Smooth muscle cell (in vitro differentiated cells): Measurements from ENCODE around the gene RRAGD. TPM values are rescaled to one million over a fixed set of nuclear protein-coding genes. Genes with fewer than 3 reads are reported as not detected.

Experiments
- DNase-seq: peaks from one replicate; lab custom pipeline; 2025; ENCODE audit not compliant: unreplicated experiment; lab: John Stamatoyannopoulos, UW
- H2AFZ ChIP-seq: fragments of 200-600 bp; sonication (generic); 2 replicates; pipeline ENCODE4 v1.6.0; 2016; ENCODE audit warnings: antibody characterized with exemption, low read depth, mild to moderate bottlenecking
- H3F3A ChIP-seq: fragments of 200-600 bp; sonication (generic); 2 replicates; pipeline ENCODE4 v1.6.0; 2017; ENCODE audit warnings: antibody characterized with exemption, low read depth
- H3K27ac ChIP-seq: fragments of 200-600 bp; sonication (generic); 2 replicates; pipeline ENCODE4 v1.5.1; 2016; ENCODE audit warnings: low read depth, mild to moderate bottlenecking
- H3K27me3 ChIP-seq: fragments of 200-600 bp; sonication (generic); 2 replicates; pipeline ENCODE4 v1.6.1; 2016; ENCODE audit warnings: low read depth, mild to moderate bottlenecking
- H3K36me3 ChIP-seq: fragments of 200-600 bp; sonication (generic); 2 replicates; pipeline ENCODE4 v1.5.1; 2016; ENCODE audit warnings: low read depth
- H3K4me1 ChIP-seq: fragments of 200-600 bp; sonication (generic); 2 replicates; pipeline ENCODE4 v1.5.1; 2016; ENCODE audit warnings: low read depth
- H3K4me2 ChIP-seq: fragments of 200-600 bp; sonication (generic); 2 replicates; pipeline ENCODE4 v1.6.0; 2016; ENCODE audit warnings: mild to moderate bottlenecking
- H3K4me3 ChIP-seq: fragments of 200-600 bp; sonication (generic); 2 replicates; pipeline ENCODE4 v1.5.1; 2016; ENCODE audit warnings: mild to moderate bottlenecking
- H3K79me2 ChIP-seq: fragments of 200-600 bp; sonication (generic); 2 replicates; pipeline ENCODE4 v1.6.0; 2016; ENCODE audit warnings: low read depth, mild to moderate bottlenecking
- H3K9ac ChIP-seq: fragments of 200-600 bp; sonication (generic); 2 replicates; pipeline ENCODE4 v1.6.0; 2016; ENCODE audit warnings: low read depth
- H3K9me3 ChIP-seq: fragments of 200-600 bp; sonication (generic); replicated peaks from 2 replicates; pipeline ENCODE4 v1.5.1; 2016; ENCODE audit warnings: low read depth
- H4K20me1 ChIP-seq: fragments of 200-600 bp; sonication (generic); 2 replicates; pipeline ENCODE4 v1.6.0; 2016; ENCODE audit warnings: low read depth
- CTCF ChIP-seq: fragments of 200-600 bp; sonication (generic); IDR thresholded peaks from 2 replicates; pipeline ENCODE4 v1.5.1; 2017; ENCODE audit warnings: borderline replicate concordance, mild to moderate bottlenecking, antibody characterized with exemption; ENCODE audit not compliant: insufficient read depth, poor library complexity, severe bottlenecking
- WGBS: methylation state at CpG from one replicate; pipeline ENCODE4 v1.1.7; 2016; ENCODE audit warnings: low lambda C conversion rate; 5-methylcytosine and 5-hydroxymethylcytosine counted together
- polyA plus RNA-seq: library from polyadenylated mRNA; unstranded; fragments of >200 nt; fragmentation: Nextera tagmentation; extraction: Ambion mirVana; gene quantifications from 2 replicates; pipeline ENCODE4 v1.2.1, GENCODE V29; 2016
- total RNA-seq: library from RNA; depleted of rRNA; stranded (reverse); fragments of >200 nt; gene quantifications from 2 replicates; pipeline ENCODE4 v1.2.3, GENCODE V29; 2014

Gene RRAGD
- total and polyA plus RNA-seq, 2 experiments from 2014 or later, result 1.9 to 3.5 TPM

- Histone ChIP-seq H2AFZ (no peak overlapping the region), H3K27me3 (no peaks in the 10 kb centered on the region), H3F3A (no peaks in the 10 kb centered on the region), H3K4me1 (peaks cover 33% of the 10 kb centered on the region), H3K36me3 (no peaks in the 10 kb centered on the region), H3K4me2 (peak overlapping the region; percentile 90), H3K9ac (peak overlapping the region; percentile 22), H3K4me3 (no peak overlapping the region), H3K9me3 (no peaks in the 10 kb centered on the region), H4K20me1 (peaks cover 87% of the 10 kb centered on the region), H3K79me2 (peaks cover 92% of the 10 kb centered on the region), H3K27ac (peak overlapping the region; percentile 99)
- TF ChIP-seq CTCF, result no peak
- 57% methylated on average over 1 of the region's 1 CpG for WGBS
- no peak for DNase-seq
Observed at GRCh38 chr6:89348372-89348771, 63.7 kb downstream of the RRAGD start.

GRCh38 chr6:89347825-89348224, 64.2 kb downstream of the RRAGD start:
- no peaks in the 10 kb centered on the region for H3F3A ChIP-seq
- H3K27ac ChIP-seq, result peak overlapping the region; percentile 99
- DNase-seq, result no peak
- H4K20me1 ChIP-seq, result peaks cover 93% of the 10 kb centered on the region
- H3K36me3 ChIP-seq, result no peaks in the 10 kb centered on the region
- no peak overlapping the region for H2AFZ ChIP-seq
- peak overlapping the region; percentile 90 for H3K4me2 ChIP-seq
- H3K27me3 ChIP-seq, result no peaks in the 10 kb centered on the region
- H3K79me2 ChIP-seq, result peaks cover 97% of the 10 kb centered on the region
- WGBS, result 44% methylated on average over 2 of the region's 2 CpGs
- H3K9me3 ChIP-seq, result no peaks in the 10 kb centered on the region
- H3K4me3 ChIP-seq, result no peak overlapping the region
- peaks cover 32% of the 10 kb centered on the region for H3K4me1 ChIP-seq
- TF ChIP-seq CTCF, result no peak
- peak overlapping the region; percentile 32 for H3K9ac ChIP-seq

- 39% methylated on average over 4 of the region's 4 CpGs for WGBS
- H3K36me3 ChIP-seq, result peaks cover 8% of the 10 kb centered on the region
- DNase-seq, result no peak
- peaks cover 100% of the 10 kb centered on the region for H3K79me2 ChIP-seq
- H3F3A ChIP-seq, result no peaks in the 10 kb centered on the region
- H3K4me2 ChIP-seq, result peak overlapping the region; percentile 90
- peak overlapping the region; percentile 99 for H3K27ac ChIP-seq
- H3K27me3 ChIP-seq, result no peaks in the 10 kb centered on the region
- no peak overlapping the region for H2AFZ ChIP-seq
- peaks cover 100% of the 10 kb centered on the region for H4K20me1 ChIP-seq
- TF ChIP-seq CTCF, result no peak
- peaks cover 32% of the 10 kb centered on the region for H3K4me1 ChIP-seq
- H3K9me3 ChIP-seq, result no peaks in the 10 kb centered on the region
- no peak overlapping the region for H3K4me3 ChIP-seq
- H3K9ac ChIP-seq, result no peak overlapping the region
Observed at GRCh38 chr6:89346433-89346832, 65.6 kb downstream of the RRAGD start.

GRCh38 chr6:89339565-89339964, 72.5 kb downstream of the RRAGD start:
- H3K9me3 ChIP-seq, result no peaks in the 10 kb centered on the region
- H3K4me1 ChIP-seq, result no peaks in the 10 kb centered on the region
- no peaks in the 10 kb centered on the region for H3F3A ChIP-seq
- no peak for TF ChIP-seq CTCF
- H3K27me3 ChIP-seq, result no peaks in the 10 kb centered on the region
- peaks cover 90% of the 10 kb centered on the region for H4K20me1 ChIP-seq
- H3K36me3 ChIP-seq, result peaks cover 30% of the 10 kb centered on the region
- WGBS, result 94% methylated on average over 2 of the region's 2 CpGs
- DNase-seq, result no peak
- no peak overlapping the region for H2AFZ ChIP-seq
- H3K4me3 ChIP-seq, result no peak overlapping the region
- no peak overlapping the region for H3K4me2 ChIP-seq
- H3K27ac ChIP-seq, result no peak overlapping the region
- no peak overlapping the region for H3K9ac ChIP-seq
- peaks cover 58% of the 10 kb centered on the region for H3K79me2 ChIP-seq
